ES-I3 (cell line): ENCODE results near the gene RCBTB1.
"Not testable (repeated sequence)": the region's sequence is repeated elsewhere in the genome, so short reads cannot be mapped to it uniquely, and the experiment has no call there.

ENCODE experiments used
- H3K36me3 ChIP-seq: 2 replicates; pipeline ENCODE4 v1.6.1; 2013; ENCODE audit warnings: mild to moderate bottlenecking, low read length, control low read depth, moderate library complexity; ENCODE audit not compliant: insufficient read depth
- H3K4me1 ChIP-seq: 2 replicates; pipeline ENCODE4 v1.6.1; 2013; ENCODE audit warnings: mild to moderate bottlenecking, control low read depth, low read length; ENCODE audit not compliant: insufficient read depth
- H3K9ac ChIP-seq: 2 replicates; pipeline ENCODE4 v1.6.1; 2013; ENCODE audit warnings: low read depth, mild to moderate bottlenecking, low read length, moderate library complexity
- H3K9me3 ChIP-seq: 2 replicates; pipeline ENCODE4 v1.6.1; 2013; ENCODE audit warnings: mild to moderate bottlenecking, low read length, moderate library complexity; ENCODE audit not compliant: control insufficient read depth, insufficient read depth

Gene RCBTB1

GRCh38 chr13:49496837-49497236, 88.5 kb downstream of the RCBTB1 start:
- not testable (repeated sequence) for H3K9ac ChIP-seq, H3K9me3 ChIP-seq, H3K4me1 ChIP-seq, H3K36me3 ChIP-seq

DNA sequence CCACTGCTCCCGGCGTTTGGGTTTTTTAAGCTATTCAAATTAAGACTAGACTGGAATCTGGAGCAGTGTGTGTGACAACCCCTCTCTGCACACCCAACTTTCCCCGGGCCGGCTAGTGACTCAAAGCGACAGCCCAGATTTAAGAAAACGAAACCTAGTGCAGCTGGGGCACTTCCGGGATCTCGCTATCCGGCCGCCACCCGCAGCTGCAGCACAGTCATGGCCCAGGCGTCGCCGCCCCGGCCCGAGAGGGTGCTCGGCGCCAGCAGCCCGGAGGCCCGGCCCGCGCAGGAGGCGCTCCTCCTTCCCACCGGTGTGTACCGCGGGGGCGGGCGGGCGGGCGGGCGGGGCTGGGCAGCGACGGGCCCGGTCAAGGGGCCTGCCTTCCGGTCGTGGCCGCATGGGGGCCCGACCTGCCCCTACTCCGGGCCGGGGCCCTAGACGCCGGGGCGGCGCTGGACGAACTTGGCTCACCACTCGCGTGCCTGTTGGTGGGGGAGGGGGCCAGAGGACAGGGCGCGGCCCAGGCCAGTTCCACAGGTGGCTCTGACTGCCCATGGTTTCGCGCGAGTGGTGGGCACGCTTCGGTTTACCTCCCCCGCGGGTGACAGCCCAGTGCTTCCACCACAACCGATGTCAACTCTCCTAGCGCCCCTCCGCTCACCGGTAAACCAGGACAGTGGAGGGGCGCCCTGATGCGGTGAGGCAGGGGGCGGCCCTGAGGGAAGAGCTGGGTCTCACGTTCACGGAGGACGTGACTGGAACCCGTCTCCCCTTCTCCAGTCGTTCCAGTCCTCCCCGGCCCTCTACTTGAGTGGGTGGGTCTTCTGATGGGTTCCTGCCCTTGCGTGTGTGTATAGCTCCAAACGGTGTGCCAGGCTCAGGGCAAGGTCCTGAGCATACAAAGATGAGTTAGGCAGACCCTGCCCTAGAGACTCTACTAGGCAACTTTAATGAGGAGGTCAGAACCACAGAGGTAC, 89.3 kb downstream of the RCBTB1 start, which contains the start of gene PHF11:
PHF11 (plus strand) TSS at position 171 of the 980 bp plus-strand sequence; CDS start at position 220, 49 bp downstream.
- Histone ChIP-seq H3K9ac (peak within 1 kb of the TSS; percentile 86), H3K4me1 (no peaks in the 10 kb centered on the region), H3K9me3 (no peaks in the 10 kb centered on the region), H3K36me3 (no peaks in the 10 kb centered on the region)

GRCh38 chr13:49494645-49495044, 90.7 kb downstream of the RCBTB1 start:
- Histone ChIP-seq H3K36me3 (no peaks in the 10 kb centered on the region), H3K9ac (peak overlapping the region; percentile 86; the same call in 1 of the 2 replicates), H3K9me3 (no peaks in the 10 kb centered on the region)

GRCh38 chr13:49488563-49488962, 96.8 kb downstream of the RCBTB1 start:
- no peaks in the 10 kb centered on the region for H3K9me3 ChIP-seq
- H3K4me1 ChIP-seq, result no peaks in the 10 kb centered on the region
- peaks cover 5% of the 10 kb centered on the region; the same call in 1 of the 2 replicates for H3K36me3 ChIP-seq
- no peak overlapping the region for H3K9ac ChIP-seq

More at GRCh38 chr13:49494645-49495044, 90.7 kb downstream of the RCBTB1 start:
- H3K4me1 ChIP-seq, result no peaks in the 10 kb centered on the region
